ENCODE measurements around the gene NOL3.

NOL3 gene

GRCh38 chr16:67207249-67208091, 37.1 kb downstream of the NOL3 start:
- DNase-seq: no peak

GRCh38 chr16:67208154-67208896, 38.0 kb downstream of the NOL3 start:
- no peak for DNase-seq

GRCh38 chr16:67209565-67209964, 39.2 kb downstream of the NOL3 start:
- DNase-seq: no peak

- DNase-seq: no peak
Measured at GRCh38 chr16:67210069-67210937, 40.0 kb downstream of the NOL3 start.

- no peak for DNase-seq
Measured at GRCh38 chr16:67211674-67212073, 41.3 kb downstream of the NOL3 start.

GRCh38 chr16:67212766-67213165, 42.4 kb downstream of the NOL3 start:
- no peak for DNase-seq

- no peak for DNase-seq
Measured at GRCh38 chr16:67213197-67214019, 43.1 kb downstream of the NOL3 start.

- DNase-seq: no peak
Measured at GRCh38 chr16:67215706-67216105, 45.4 kb downstream of the NOL3 start.

- no peak for DNase-seq
Measured at GRCh38 chr16:67216612-67217490, 46.5 kb downstream of the NOL3 start.

- DNase-seq: no peak
Measured at GRCh38 chr16:67223992-67224391, 53.7 kb downstream of the NOL3 start.

All from NCI-H69 (cell line).